Brain pericyte (primary cell): ENCODE results near the gene PAPOLB.
"Not testable (repeated sequence)": the region's sequence is repeated elsewhere in the genome, so short reads cannot be mapped to it uniquely, and the experiment has no call there.

ENCODE experiments used
- DNase-seq: peaks from one replicate; pipeline ENCODE4 v3.0.0-alpha.2; 2012; ENCODE audit warnings: low read depth, low spot score

Gene PAPOLB

GRCh38 chr7:4861673-4862072 is at the start of gene PAPOLB:
PAPOLB (minus strand) TSS chr7:4862030; CDS start chr7:4861810, 220 bp downstream.
- DNase-seq: no peak

- DNase-seq: no peak
Observed at GRCh38 chr7:4911111-4911828, 49.4 kb upstream of the PAPOLB start.

- DNase-seq: no peak
Observed at GRCh38 chr7:4906682-4907081, 44.9 kb upstream of the PAPOLB start.

DNA sequence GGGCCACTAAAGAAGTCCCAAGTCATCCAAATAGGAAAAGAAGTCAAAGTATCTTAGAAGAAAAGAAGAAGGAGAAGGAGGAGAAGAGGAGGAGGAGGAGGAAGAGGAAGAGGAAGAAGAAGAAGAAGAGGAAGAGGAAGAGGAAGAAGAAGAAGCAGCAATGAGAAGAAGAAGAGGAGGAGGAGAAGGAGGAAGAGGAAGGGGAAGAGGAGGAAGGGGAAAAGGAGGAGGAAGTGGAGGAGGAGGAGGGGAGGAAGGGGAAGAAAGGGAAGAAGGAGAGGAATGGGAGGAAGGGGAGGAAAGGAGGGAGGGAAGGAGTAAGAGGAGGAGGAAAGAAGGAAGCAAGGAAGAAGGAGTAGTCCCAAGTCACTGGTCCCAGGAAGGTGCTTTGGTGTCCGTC is 43.3 kb upstream of the PAPOLB start:
- no peak for DNase-seq

- no peak for DNase-seq
Observed at GRCh38 chr7:4904346-4904745, 42.5 kb upstream of the PAPOLB start.

DNA sequence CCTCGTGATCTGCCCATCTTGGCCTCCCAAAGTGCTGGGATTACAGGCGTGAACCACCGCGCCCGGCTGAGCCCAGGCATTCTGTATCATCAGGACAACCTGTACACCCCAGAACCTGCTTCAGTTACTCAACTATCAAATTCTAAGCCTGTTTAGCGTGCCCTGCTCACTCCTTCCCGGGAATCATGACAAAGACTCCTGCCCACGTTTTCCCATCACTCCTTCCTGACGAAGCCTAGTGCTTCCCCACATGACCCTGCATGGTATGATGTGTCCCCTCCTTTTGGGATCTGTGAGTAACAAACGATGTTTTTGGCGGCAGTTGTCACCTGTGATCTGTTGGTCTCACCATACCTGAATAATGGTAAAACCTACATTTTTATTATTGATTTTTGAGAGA is 33.9 kb upstream of the PAPOLB start:
- DNase-seq: no peak

DNA sequence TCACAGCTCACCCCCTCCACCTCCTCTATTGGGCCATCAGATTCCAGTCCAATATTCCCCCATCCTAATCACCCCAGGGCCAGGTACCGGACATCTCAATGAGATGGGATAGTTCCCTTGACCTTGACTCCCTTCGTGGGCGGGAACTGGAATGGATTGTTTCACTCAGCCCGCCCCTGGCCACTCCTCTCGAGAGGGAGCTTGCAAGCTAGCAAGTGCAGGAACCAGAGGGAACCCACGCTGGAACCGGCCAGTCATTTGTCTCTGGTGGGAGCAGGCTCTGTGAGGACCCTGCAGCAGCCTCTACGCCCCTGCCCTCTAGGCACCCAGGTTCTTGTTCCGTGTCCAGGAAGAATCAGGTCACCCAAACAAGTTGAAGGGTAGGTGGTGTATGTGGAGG is 32.7 kb upstream of the PAPOLB start:
- no peak for DNase-seq

DNA sequence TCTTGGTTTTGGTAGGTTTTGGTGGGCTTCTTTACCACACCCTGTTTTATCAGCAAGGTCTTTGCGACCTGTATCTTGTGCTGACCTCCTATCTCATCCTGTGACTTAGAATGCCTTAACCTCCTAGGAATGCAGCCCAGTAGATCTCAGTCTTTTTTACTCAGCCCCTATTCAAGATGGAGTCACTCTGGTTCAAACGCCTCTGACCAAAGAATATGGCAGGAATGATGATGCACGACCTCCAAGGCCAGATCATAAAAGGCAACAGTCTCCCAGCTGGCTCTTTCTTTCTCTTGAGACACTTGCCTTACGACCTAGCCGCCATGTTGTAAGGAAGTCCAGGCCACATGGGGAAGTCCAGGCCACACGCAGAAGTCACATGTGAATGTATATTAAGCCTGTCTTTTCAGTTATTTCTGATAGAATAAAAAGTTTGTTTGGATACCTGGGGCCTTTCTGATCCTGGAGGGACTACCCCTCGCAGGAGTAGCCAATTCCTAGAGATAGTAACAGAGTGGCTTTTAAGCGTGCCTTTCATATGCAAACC is 32.2 kb upstream of the PAPOLB start:
- no peak for DNase-seq

DNA sequence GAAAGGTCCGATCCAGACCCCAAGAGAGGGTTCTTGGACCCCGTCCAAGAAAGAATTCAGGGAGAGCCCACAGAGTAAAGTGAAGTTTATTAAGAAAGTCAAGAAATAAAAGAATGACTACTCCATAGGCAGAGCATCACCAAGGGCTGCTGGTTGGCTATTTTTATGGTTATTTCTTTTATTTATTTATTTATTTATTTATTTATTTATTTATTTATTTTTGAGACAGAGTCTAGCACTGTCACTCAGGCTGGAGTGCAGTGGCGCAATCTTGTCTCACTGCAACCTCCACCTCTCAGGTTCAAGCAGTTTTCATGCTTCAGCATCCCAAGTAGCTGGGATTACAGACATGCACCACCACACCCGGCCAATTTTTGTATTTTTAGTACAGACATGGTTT is 31.4 kb upstream of the PAPOLB start:
- not testable (repeated sequence) for DNase-seq

DNA sequence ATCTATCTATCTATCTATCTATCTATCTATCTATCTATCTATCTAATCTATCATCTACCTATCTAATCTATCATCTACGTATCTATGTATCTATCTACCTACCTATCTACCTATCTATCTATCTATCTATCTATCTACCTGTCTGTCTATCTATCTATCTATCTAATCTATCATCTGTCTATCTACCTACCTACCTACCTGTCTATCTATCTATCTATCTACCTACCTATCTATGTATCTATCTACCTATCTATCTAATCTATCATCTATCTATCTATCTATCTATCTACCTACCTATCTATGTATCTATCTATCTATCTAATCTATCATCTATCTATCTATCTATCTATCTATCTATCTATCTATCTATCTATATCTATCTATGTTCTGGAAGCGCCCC is 29.7 kb upstream of the PAPOLB start:
- DNase-seq: not testable (repeated sequence)

GRCh38 chr7:4889682-4890081 is 27.9 kb upstream of the PAPOLB start:
- DNase-seq: no peak

DNA sequence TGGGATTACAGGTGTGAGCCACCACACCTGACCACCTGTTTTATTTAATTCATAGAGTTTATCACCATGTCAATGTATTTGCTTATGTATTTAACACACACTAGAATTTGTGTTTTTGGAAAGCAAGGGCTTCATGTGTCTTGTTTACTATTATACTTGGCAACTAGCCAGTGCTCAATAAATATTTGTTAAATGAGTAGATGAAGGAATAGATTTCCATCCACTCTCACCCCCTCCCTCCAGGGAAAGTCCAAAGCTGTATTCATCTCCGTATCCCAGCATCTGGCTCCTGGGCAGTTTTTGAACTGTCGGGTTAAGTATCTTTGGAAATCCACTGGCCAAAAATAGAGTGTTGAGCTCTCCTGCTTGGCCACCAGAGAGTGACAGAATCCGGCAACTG is 26.3 kb upstream of the PAPOLB start:
- DNase-seq: no peak

DNA sequence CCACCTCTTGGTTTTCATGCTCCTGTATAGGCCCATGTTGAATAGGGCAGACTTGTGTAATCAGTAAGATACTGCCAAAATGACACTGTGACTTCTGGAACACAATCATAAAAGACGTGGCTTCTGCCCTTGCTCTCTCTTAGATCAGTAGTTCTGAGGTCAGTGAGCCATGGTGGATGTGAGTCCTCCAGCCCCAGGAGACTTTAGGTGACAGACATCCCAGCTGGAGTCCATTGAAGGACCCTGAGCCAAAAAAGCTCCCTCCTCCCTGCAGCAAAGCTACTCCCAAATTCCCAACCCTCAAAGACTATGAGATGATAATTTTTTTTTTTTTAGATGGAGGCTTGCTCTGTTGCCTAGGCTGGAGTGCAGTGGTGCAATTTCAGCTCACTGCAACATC is 24.8 kb upstream of the PAPOLB start:
- no peak for DNase-seq

GRCh38 chr7:4885317-4885807 is 23.5 kb upstream of the PAPOLB start:
- no peak for DNase-seq

GRCh38 chr7:4884164-4884563 is 22.3 kb upstream of the PAPOLB start:
- no peak for DNase-seq

GRCh38 chr7:4883372-4884144 is 21.7 kb upstream of the PAPOLB start, which contains the start of gene RADIL:
RADIL (minus strand) TSS chr7:4883716; CDS start chr7:4878139, 5,577 bp downstream.
- peak; percentile 37 for DNase-seq

- DNase-seq: no peak
Observed at GRCh38 chr7:4883033-4883371, 21.2 kb upstream of the PAPOLB start.

DNA sequence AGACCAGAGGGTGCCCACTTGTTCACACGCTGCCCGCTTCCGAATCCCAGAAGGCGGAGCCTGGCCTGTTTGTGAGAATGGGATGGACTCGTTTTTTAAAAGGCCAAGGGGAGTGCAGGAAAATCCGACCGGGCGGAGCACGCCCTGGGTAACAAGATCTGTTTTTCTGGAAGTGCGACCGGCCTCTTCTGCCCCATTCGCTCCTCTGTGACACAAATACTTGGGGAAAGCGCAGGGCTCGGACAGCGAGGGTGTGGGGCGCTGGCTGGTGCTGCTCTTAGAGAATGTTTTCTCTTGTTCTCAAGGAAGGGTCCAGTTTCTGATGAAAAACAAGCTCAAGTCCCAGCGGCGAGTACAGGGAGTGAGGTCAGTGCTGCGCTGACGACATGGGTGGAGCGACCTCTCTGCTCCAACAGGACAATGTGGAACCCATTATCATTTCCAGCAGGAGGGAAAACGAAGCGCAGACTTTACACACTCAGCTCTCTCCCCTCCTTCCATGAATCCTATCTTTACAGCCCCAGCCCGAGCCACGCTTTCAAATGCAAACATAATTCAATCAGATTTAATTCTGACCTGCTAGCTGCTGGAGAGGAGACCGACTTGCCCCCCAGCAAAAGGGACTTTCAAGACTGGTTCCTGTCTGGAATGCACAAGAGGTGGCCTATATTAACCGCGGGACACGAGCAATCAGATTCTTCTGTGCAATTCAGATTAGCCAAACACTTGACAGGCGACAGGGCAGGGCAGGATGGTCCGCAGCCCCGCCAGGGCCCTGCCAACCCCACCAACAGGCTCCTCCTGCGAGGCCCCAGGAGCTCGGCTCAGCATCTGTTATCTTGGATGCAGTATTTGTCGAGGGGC is 20.6 kb upstream of the PAPOLB start:
- peak; percentile 64 for DNase-seq

GRCh38 chr7:4880218-4880617 is 18.4 kb upstream of the PAPOLB start:
- DNase-seq: no peak

- DNase-seq: no peak
Observed at GRCh38 chr7:4879396-4880081, 17.7 kb upstream of the PAPOLB start.
